Muscle of arm (tissue), 12 donors: ENCODE measurements around the gene ABCA2. TPM values are rescaled to one million over a fixed set of nuclear protein-coding genes. Genes with fewer than 3 reads are reported as not detected.

Experiments
- DNase-seq: peaks from one replicate; pipeline ENCODE4 v3.0.0-alpha.2; 2013
- polyA plus RNA-seq, 12 donors: library from polyadenylated mRNA; unstranded; fragments of 120-200 nt; gene quantifications; one replicate each; pipeline ENCODE4 v1.2.1, GENCODE V29; 2013; ENCODE audit not compliant: insufficient read length in 12 of 12

Gene ABCA2
- polyA plus RNA-seq, 12 donors: 10.1 to 28.9 (median 13.0) TPM; not detected in 1

DNA sequence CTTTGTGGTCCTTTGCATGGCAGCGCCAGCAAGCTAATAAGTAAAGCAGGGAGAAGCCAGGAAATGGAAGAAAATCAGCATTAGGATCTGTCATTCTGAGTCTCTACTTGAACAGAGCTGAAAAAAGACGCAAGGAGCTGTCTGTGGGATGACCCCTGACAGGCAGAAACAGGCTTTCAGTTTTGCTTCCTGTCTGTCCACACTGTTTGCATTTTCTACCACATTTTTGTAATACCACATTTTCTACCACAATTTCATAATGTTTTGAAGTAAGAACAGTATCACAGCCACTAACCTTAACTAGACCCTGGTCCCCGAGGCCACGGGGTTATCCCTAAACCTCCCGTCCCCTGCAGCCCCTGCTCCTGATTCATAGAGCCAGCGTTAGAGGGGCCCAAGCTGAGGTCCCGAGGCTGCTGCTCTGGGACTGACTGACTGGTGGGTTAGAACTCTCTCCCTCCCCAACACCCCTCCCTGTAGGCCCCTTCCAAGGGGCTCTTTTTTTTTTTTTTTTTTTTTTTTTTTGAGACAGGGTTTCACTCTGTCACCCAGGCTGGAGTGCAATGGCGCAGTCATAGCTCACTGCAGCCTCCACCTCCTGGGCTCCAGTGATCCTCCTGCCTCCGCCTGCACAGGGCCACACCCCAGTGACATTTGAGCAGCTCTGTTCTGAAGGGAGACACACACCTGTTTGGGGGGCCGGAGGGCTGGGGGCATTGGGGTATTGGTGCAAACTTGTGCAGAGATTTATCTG lies 27.7 kb downstream of the ABCA2 start:
- DNase-seq: no peak

DNA sequence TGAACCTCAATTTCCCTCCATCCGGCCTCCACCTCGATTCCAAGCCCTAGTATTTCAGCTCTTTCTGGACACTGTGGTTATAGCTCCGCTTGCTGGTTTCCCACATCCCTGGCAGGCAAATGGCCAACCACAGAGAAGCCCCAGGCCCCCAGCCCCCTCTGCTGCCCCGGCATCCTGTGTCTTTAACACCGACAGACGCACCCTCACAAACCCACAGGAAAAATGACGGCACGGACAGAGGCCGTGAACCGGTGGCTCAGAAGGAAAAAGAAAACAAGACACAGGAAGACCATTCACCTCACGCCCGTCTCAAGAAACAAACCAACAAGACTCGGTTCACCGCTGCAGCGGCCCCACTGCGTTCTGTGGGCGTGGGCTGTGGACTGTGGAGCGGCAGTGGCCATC lies 30.2 kb downstream of the ABCA2 start:
- no peak for DNase-seq

GRCh38 chr9:136997371-136997770 lies 30.7 kb downstream of the ABCA2 start:
- DNase-seq: no peak

- DNase-seq: no peak
These were observed 31.4 kb downstream of the ABCA2 start, which contains the start of gene CLIC3 for GRCh38 chr9:136996361-136997292. Gene CLIC3 (minus strand): TSS chr9:136996568. CDS start chr9:136996543, 25 bp downstream.

- no peak for DNase-seq
These were observed 32.2 kb downstream of the ABCA2 start for GRCh38 chr9:136995772-136996311.

- no peak for DNase-seq
These were observed 32.7 kb downstream of the ABCA2 start for GRCh38 chr9:136995362-136995761.

DNA sequence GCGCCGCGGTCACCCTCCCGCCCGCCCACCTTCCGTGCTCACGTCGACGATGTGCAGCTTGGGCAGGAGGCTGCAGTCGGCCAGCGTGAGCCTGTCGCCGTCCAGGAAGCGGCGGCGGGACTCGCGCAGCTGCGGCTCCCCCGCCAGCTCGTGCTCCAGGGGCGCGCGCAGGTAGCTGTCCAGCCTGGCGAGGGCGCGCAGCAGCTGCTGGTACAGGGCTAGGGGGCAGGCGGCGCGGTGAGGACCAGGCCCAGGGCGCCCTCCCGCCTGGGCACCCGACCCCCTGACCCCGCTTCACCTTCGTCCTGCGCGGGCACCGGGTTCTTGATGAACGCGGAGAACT lies 33.2 kb downstream of the ABCA2 start:
- no peak for DNase-seq

DNA sequence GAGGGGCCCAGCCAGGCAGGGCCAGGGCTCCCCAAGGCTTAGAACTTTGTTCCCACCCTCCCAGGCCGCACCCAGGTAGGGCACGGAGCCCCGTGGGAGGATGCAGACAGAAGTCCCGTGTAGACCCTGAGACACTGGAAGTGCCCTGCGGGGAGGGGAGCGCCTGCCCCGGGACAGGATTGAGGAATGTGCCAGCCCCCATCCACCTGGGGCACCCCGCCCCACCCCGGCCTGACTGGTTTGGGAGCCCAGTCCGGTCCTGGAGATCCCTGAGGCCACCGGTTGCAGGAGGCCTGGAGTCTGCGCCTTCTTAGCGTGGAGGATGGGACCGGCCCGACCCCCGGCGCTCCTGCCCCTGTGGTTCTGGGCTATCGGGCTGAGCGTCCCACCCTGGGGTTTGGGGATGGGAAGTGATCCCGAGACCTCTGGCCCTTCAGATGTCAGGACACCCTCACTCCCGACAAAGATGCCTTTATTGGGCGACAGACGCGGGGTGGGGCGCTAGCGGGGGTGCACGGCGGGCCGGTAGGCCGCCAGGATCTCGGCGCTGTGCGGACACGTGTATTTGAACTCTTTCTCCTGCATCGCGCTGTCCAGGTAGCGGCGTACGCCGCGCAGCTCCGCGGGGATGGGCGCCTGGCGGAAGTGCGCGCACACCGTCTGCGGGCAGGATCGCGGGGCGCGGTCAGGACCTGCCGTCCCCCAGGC lies 33.7 kb downstream of the ABCA2 start:
- no peak for DNase-seq

- no peak for DNase-seq
These were observed 35.1 kb downstream of the ABCA2 start for GRCh38 chr9:136992819-136993369.

DNA sequence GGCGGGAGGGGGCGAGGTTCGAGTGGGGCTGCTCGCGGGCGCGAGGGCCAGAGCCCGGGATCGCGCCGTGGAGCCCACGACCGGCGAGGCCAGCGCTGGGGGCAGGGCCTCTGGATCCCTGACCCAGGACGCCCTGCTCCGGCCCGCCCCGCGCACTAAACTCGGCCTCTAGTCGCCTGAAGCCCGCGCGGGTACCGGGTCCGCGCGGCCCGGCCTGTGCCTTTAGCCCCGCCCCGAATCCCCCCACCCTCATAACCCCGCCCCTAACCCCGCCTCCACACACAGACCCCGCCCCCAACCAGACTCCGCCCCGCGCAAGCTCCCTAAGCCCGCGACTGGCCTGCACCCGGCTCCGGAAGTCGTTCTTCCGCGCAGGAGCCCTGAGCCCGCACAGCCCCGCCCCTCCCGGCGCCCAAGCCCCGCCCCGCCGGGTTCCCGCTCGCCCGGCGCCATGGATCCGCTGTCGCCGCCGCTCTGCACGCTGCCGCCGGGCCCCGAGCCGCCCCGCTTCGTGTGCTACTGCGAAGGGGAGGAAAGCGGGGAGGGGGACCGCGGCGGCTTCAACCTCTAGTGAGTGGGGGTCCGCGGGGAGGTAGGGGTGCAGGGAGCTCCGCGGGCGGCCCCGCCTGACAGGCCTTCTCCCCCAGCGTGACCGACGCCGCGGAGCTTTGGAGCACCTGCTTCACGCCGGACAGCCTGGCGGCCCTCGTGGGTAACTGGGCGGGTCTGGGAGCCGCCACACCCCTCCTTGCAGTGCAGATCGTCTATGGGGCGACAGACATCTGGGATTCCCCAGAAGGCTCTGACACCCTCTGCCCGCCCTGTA lies 35.8 kb downstream of the ABCA2 start, which contains the start of gene PAXX:
Gene PAXX (plus strand): TSS at position 430 of the 826 bp plus-strand sequence. CDS start 22 bp downstream, at position 452.
- DNase-seq: peak; percentile 83

DNA sequence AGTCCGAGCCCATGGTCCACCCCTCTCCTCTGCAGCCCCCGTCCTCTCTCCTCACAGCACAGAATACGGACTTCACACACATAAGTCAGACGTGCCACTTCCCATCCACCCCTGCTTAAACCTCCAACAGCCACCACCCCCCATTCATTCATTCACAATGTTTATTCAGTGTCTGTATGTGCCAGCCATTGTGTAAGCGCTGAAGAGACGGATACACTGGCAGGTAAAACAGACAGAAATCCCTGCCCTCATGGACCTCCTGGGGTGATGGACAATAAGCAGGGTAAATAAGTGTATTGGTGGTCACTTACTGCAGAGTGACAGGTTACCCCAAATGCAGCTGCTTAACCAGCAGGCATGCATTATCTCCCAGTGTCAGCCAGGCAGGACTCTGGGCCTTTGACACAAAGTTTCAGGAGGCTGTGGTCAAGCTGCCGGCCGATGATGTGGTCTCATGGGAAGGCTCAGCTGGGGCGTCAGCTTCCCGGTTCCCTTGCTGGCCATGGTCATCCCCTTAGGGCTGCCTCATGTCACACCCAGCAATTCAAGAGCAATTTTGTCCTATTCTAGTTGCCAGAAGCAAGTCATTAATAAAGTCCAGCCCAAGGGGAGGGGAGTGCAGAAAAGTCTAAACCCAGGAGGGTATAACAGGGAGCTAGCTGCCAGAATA lies 37.7 kb downstream of the ABCA2 start:
- no peak for DNase-seq

DNA sequence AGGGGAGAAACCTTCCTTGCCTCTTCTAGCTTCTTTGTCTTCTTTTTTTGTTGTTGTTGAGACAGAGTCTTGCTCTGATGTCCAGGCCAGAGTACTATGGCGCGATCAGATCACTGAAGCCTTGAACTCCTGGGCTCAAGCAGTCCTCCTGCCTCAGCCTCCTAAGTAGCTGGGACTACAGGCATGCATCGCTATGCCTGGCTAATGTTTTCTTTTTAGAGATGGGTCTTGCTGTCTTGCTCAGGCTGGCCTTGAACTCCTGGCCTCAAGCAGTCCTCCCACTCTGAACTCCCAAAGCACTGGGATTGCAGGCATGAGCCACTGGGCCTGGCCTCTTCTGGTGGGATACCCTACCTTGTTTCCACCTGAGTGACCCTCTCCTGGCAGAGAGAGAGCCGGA lies 39.2 kb downstream of the ABCA2 start:
- no peak for DNase-seq

DNA sequence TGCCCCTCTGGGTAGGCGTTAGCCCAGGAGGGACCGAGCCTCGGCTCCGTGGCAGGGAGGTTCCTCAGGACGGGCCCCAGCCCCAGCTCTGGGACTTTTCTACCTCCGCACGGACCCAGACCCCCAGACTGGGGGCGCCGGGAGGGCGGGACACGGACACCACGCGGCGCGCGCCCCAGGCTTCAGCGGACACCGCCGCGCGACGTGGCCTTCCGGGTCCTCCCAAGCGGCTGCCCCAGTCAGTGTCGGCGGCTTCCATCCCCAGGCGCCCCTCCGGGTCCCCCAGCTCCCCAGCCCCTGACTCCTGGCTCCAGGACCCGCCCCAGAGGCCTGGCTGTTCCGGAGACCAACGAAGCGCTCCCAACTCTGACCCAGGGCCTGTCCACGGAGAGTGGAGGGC lies 42.2 kb downstream of the ABCA2 start:
- DNase-seq: no peak

GRCh38 chr9:136985027-136985602 lies 42.9 kb downstream of the ABCA2 start:
- DNase-seq: no peak

DNA sequence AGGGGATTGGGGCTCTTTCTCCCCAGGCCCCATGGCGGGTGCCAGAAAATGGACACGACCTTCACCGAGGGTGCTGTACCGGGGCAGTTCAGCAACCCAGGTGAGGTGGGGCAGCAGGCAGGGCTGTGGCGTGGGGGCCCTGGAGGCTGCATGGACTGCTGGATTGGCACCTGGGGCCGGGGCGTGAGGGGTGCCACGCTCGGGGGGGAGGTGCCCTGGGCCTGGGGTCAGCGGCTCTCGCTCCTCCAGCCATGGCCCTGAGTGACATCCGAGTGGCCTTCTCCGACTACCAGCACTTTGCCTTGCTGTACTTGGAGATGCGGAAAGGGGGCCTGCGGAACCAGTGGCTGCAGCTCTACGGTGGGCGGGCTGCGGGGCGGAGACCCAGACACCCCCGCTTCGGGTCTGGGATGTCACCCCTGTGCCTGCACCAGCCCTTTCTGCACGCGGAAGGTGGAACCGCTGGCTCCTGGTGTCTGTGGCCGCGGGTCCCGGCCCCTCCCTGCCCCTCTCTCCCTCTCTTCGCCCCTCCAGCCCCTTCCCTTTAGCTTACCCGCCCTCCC lies 43.5 kb downstream of the ABCA2 start:
- no peak for DNase-seq

DNA sequence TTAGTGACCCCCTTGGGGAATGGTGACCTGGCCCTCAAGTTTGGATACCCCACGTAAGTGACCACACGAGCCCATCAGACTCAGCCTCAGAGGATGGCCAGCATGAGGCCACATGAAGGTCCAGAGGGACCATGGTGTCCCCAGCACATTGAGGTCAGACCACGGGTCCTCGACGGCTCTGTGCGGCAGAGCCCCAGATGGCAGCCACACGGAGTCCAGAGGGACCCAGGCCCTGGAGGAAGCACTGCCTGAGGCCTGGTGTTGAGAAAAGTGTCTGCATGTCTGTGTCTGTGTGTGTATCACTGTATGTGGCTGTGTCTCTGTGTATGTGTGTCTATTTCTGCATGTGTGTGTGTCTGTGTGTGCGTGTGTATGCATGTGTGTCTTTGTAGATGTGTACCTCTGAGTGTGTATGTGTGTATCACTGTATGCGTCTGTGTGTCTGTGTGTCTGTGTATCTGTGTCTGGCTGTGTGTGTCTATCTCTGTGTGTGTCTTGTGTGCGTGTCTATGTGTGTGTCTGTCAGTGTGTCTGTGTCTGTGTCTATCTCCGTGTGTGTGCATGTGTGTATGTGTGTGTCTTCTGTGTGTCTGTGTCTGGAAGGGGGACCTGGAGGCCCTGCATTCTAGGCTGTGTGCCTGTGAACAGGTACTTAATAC lies 44.3 kb downstream of the ABCA2 start:
- DNase-seq: no peak

DNA sequence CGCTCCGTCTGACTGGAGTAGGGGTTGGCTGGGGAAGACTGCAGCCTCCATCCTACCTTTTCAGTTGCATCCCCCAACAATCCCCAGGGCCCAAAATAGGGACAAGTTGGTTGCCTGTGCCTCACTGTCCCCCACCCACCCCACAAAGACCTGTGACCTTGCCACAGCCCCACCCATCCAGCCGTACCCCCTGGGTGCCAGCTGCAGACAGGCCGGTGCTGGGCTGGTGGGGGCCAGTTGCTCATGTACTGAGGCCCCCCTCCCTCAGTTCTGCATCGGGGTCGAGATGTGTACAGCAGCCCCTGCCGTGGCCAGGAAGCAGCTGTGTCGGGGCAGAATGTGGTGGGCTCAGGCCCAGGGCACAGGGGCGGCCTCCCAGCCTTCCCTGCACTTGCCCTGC lies 44.9 kb downstream of the ABCA2 start:
- DNase-seq: no peak

GRCh38 chr9:136982232-136983051 lies 45.6 kb downstream of the ABCA2 start, which contains the start of gene LCNL1:
Gene LCNL1 (plus strand): TSS chr9:136982993. CDS start chr9:136983587, 594 bp downstream.
- no peak for DNase-seq
